Liver (tissue), 9 donors: ENCODE results near the gene RIMBP2. TPM values are rescaled to one million over a fixed set of nuclear protein-coding genes. Genes with fewer than 3 reads are reported as not detected.

Experiments used
- DNase-seq: peaks from one replicate; pipeline ENCODE4 v3.0.0-alpha.2; 2017; ENCODE audit warnings: low spot score
- H3K27ac ChIP-seq, 2 donors: one replicate each; pipeline ENCODE4 v1.7.0; 2013; ENCODE audit warnings: inconsistent platforms in 2 of 2, low read length in 2 of 2, control low read depth in 1 of 2, low read depth in 1 of 2, mild to moderate bottlenecking in 1 of 2
- H3K27me3 ChIP-seq, 4 donors: one replicate each; pipeline versions ENCODE4 v1.6.1 to v1.7.0; 2013; ENCODE audit warnings: low read length in 3 of 4, inconsistent platforms in 1 of 4, mild to moderate bottlenecking in 1 of 4, moderate library complexity in 1 of 4; ENCODE audit not compliant: control insufficient read depth in 4 of 4, insufficient read depth in 4 of 4
- H3K36me3 ChIP-seq, 4 donors: one replicate each; pipeline versions ENCODE4 v1.6.1 to v1.7.0; 2013; ENCODE audit warnings: low read length in 3 of 4, mild to moderate bottlenecking in 3 of 4, low read depth in 1 of 4, moderate library complexity in 1 of 4; ENCODE audit not compliant: control insufficient read depth in 4 of 4, insufficient read depth in 3 of 4
- H3K4me1 ChIP-seq, 4 donors: one replicate each; pipeline versions ENCODE4 v1.6.1 to v1.7.0; 2013; ENCODE audit warnings: low read length in 3 of 4, mild to moderate bottlenecking in 3 of 4, moderate library complexity in 1 of 4; ENCODE audit not compliant: control insufficient read depth in 4 of 4, insufficient read depth in 4 of 4
- H3K4me3 ChIP-seq, 3 donors: one replicate each; pipeline versions ENCODE4 v1.6.1 to v1.7.0; 2013; ENCODE audit warnings: low read length in 3 of 3, control low read depth in 1 of 3, low read depth in 1 of 3, mild to moderate bottlenecking in 1 of 3
- H3K9ac ChIP-seq, 2 donors: one replicate each; pipeline ENCODE4 v1.7.0; 2013; ENCODE audit warnings: low read length in 2 of 2, mild to moderate bottlenecking in 2 of 2, moderate library complexity in 2 of 2, control low read depth in 1 of 2, low read depth in 1 of 2
- H3K9me3 ChIP-seq, 4 donors: one replicate each; pipeline versions ENCODE4 v1.6.1 to v1.7.0; 2013; ENCODE audit warnings: low read length in 3 of 4; ENCODE audit not compliant: control insufficient read depth in 4 of 4
- EGR1 ChIP-seq, 2 donors: IDR thresholded peaks; 2 replicates each; pipeline ENCODE4 v1.6.1; 2016 to 2018; ENCODE audit warnings: antibody characterized with exemption in 2 of 2, low read depth in 2 of 2
- FOXA1 ChIP-seq: IDR thresholded peaks from 2 replicates; pipeline ENCODE4 v1.6.1; 2016; ENCODE audit warnings: antibody characterized with exemption
- FOXA2 ChIP-seq: IDR thresholded peaks from 2 replicates; pipeline ENCODE4 v1.6.1; 2016; ENCODE audit warnings: antibody characterized with exemption
- GABPA ChIP-seq, 2 donors: IDR thresholded peaks in 1 of 2; conservative IDR thresholded peaks in 1 of 2; 2 replicates each; pipeline ENCODE4 v1.6.1; 2016; ENCODE audit warnings: antibody characterized with exemption in 2 of 2, mild to moderate bottlenecking in 1 of 2, moderate library complexity in 1 of 2
- HNF4G ChIP-seq: IDR thresholded peaks from 2 replicates; pipeline ENCODE4 v1.6.1; 2016; ENCODE audit warnings: antibody characterized with exemption
- JUND ChIP-seq, 2 donors: IDR thresholded peaks; 2 replicates each; pipeline ENCODE4 v1.6.1; 2016; ENCODE audit warnings: antibody characterized with exemption in 2 of 2
- NR2F2 ChIP-seq: IDR thresholded peaks from 2 replicates; pipeline ENCODE4 v1.6.1; 2016; ENCODE audit warnings: antibody characterized with exemption
- RAD21 ChIP-seq, 2 donors: IDR thresholded peaks; 2 replicates each; pipeline ENCODE4 v1.6.1; 2016; ENCODE audit warnings: antibody characterized with exemption in 2 of 2, mild to moderate bottlenecking in 2 of 2
- SP1 ChIP-seq: IDR thresholded peaks from 2 replicates; pipeline ENCODE4 v1.6.1; 2018; ENCODE audit warnings: antibody characterized with exemption, mild to moderate bottlenecking
- TAF1 ChIP-seq: conservative IDR thresholded peaks from 2 replicates; pipeline ENCODE4 v1.6.1; 2016; ENCODE audit warnings: antibody characterized with exemption, mild to moderate bottlenecking
- YY1 ChIP-seq: IDR thresholded peaks from 2 replicates; pipeline ENCODE4 v1.6.1; 2016; ENCODE audit warnings: antibody characterized with exemption, mild to moderate bottlenecking
- WGBS: extraction: QIAGEN DNeasy Blood & Tissue Kit; methylation state at CpG from one replicate; pipeline ENCODE4 v1.1.7; 2013; 5-methylcytosine and 5-hydroxymethylcytosine counted together
- polyA plus RNA-seq, 2 donors: library from polyadenylated mRNA; stranded (reverse) in 1 of 2; unstranded in 1 of 2; fragments of 200-250 nt in 1 of 2; fragments of >200 nt in 1 of 2; fragmentation: Nextera tagmentation in 1 of 2; extraction: Ambion mirVana in 1 of 2; gene quantifications; one replicate each; pipeline versions ENCODE4 v1.2.1 to v1.2.3, GENCODE V29; 2013 to 2015
- total RNA-seq, 2 donors: library from RNA; depleted of rRNA; stranded (reverse); fragments of >200 nt; gene quantifications; one replicate each; pipeline ENCODE4 v1.2.3, GENCODE V29; 2014
- TF ChIP-seq, protein P1 (sequence below): IDR thresholded peaks from 2 replicates; pipeline ENCODE4 v1.6.1; 2016; ENCODE audit warnings: antibody characterized with exemption, mild to moderate bottlenecking
- TF ChIP-seq, protein P2 (sequence below): IDR thresholded peaks from 2 replicates; pipeline ENCODE4 v1.6.1; 2016; ENCODE audit warnings: antibody characterized with exemption
- TF ChIP-seq, protein P3 (sequence below): fragments of 150-350 bp; IDR thresholded peaks from 2 replicates; pipeline ENCODE4 v1.5.1; 2017; ENCODE audit warnings: improper control_type of control experiment, low read depth, low read length; ENCODE audit not compliant: missing input control
- TF ChIP-seq, protein P4 (sequence below): IDR thresholded peaks from 2 replicates; pipeline ENCODE4 v1.6.1; 2016; ENCODE audit warnings: antibody characterized with exemption
- TF ChIP-seq, protein P5 (sequence below): IDR thresholded peaks from 2 replicates; pipeline ENCODE4 v1.6.1; 2016; ENCODE audit warnings: antibody characterized with exemption
- donor health status: healthy.
- donor health status: healthy.
- donor health status: healthy.
- donor health status: healthy.
- donor health status: healthy.

Gene RIMBP2
- total and polyA plus RNA-seq, 4 donors, result 0.01 to 0.17 (median 0.09) TPM; not detected in 1

DNA sequence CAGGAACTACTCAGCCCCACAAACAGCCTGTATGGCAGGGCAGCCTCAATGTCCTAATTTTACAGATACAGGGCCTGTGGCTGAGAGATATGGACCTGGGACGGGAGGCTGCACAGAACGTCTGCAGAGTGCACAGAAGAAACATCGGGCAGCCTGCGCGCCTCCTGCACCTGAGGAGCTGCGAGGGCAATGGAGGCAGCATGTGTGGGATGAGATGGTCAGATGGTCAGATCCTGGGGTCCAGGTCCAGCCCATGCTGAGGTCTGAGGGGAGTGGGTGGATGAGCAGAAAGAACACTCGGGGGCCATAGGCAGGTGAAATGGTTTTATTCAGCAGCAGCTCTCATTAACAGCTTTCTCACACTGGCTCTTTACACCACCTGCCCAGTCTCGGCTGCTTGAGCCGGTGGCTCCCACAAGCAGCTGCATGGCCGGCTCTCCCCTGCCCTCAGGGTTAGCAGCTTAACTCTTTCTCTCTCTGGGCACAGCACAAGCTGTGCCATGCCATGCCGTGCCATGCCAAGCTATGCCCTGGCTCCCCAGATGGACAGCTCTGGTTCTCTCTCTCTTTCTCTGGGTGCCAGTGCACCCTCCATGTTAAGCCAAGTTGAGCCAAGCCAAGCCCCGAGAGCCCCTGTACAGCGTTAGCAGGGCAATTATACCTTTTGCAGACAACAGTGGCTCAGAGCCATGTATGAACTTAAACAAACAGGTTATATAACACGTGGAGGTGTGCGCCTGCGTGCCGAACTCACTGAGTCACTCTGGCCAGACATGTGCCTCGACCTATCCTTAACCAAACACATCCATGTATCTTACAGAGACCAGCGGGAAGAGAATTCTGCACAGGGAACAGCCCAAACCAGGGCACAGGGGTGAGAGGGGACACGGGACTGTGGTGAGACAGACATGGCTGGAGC, 47.6 kb downstream of the RIMBP2 start:
- TF ChIP-seq, protein P1, sequence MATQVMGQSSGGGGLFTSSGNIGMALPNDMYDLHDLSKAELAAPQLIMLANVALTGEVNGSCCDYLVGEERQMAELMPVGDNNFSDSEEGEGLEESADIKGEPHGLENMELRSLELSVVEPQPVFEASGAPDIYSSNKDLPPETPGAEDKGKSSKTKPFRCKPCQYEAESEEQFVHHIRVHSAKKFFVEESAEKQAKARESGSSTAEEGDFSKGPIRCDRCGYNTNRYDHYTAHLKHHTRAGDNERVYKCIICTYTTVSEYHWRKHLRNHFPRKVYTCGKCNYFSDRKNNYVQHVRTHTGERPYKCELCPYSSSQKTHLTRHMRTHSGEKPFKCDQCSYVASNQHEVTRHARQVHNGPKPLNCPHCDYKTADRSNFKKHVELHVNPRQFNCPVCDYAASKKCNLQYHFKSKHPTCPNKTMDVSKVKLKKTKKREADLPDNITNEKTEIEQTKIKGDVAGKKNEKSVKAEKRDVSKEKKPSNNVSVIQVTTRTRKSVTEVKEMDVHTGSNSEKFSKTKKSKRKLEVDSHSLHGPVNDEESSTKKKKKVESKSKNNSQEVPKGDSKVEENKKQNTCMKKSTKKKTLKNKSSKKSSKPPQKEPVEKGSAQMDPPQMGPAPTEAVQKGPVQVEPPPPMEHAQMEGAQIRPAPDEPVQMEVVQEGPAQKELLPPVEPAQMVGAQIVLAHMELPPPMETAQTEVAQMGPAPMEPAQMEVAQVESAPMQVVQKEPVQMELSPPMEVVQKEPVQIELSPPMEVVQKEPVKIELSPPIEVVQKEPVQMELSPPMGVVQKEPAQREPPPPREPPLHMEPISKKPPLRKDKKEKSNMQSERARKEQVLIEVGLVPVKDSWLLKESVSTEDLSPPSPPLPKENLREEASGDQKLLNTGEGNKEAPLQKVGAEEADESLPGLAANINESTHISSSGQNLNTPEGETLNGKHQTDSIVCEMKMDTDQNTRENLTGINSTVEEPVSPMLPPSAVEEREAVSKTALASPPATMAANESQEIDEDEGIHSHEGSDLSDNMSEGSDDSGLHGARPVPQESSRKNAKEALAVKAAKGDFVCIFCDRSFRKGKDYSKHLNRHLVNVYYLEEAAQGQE, result no peak
- no peak for TF ChIP-seq NR2F2
- TF ChIP-seq RAD21 (IDR thresholded peaks at IDR 0.05), result no peak
- no peak for TF ChIP-seq FOXA1
- TF ChIP-seq SP1, result no peak
- no peak for TF ChIP-seq TAF1
- TF ChIP-seq, protein P2, sequence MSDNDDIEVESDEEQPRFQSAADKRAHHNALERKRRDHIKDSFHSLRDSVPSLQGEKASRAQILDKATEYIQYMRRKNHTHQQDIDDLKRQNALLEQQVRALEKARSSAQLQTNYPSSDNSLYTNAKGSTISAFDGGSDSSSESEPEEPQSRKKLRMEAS, result no peak
- TF ChIP-seq EGR1 (IDR thresholded peaks at IDR 0.05; ENCODE audit: low read depth in 2 of 2), result no peak
- no peak for TF ChIP-seq JUND (IDR thresholded peaks at IDR 0.05)
- no peak for TF ChIP-seq FOXA2
- TF ChIP-seq HNF4G, result no peak
- TF ChIP-seq, protein P3, sequence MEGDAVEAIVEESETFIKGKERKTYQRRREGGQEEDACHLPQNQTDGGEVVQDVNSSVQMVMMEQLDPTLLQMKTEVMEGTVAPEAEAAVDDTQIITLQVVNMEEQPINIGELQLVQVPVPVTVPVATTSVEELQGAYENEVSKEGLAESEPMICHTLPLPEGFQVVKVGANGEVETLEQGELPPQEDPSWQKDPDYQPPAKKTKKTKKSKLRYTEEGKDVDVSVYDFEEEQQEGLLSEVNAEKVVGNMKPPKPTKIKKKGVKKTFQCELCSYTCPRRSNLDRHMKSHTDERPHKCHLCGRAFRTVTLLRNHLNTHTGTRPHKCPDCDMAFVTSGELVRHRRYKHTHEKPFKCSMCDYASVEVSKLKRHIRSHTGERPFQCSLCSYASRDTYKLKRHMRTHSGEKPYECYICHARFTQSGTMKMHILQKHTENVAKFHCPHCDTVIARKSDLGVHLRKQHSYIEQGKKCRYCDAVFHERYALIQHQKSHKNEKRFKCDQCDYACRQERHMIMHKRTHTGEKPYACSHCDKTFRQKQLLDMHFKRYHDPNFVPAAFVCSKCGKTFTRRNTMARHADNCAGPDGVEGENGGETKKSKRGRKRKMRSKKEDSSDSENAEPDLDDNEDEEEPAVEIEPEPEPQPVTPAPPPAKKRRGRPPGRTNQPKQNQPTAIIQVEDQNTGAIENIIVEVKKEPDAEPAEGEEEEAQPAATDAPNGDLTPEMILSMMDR, result no peak
- TF ChIP-seq GABPA (IDR thresholded peaks at IDR 0.05 in 1 of 2, conservative IDR thresholded peaks at IDR 0.05 in 1 of 2), result no peak
- TF ChIP-seq, protein P4, sequence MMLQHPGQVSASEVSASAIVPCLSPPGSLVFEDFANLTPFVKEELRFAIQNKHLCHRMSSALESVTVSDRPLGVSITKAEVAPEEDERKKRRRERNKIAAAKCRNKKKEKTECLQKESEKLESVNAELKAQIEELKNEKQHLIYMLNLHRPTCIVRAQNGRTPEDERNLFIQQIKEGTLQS, result no peak
- TF ChIP-seq, protein P5, sequence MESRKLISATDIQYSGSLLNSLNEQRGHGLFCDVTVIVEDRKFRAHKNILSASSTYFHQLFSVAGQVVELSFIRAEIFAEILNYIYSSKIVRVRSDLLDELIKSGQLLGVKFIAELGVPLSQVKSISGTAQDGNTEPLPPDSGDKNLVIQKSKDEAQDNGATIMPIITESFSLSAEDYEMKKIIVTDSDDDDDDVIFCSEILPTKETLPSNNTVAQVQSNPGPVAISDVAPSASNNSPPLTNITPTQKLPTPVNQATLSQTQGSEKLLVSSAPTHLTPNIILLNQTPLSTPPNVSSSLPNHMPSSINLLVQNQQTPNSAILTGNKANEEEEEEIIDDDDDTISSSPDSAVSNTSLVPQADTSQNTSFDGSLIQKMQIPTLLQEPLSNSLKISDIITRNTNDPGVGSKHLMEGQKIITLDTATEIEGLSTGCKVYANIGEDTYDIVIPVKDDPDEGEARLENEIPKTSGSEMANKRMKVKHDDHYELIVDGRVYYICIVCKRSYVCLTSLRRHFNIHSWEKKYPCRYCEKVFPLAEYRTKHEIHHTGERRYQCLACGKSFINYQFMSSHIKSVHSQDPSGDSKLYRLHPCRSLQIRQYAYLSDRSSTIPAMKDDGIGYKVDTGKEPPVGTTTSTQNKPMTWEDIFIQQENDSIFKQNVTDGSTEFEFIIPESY, result no peak
- TF ChIP-seq YY1, result no peak
- no peak for DNase-seq
- Histone ChIP-seq H3K27ac (no peak overlapping the region), H3K4me3 (no peak overlapping the region), H3K27me3 (no peaks in the 10 kb centered on the region), H3K36me3 (no peaks in the 10 kb centered on the region), H3K9me3 (peaks cover 0 to 9% (median 3%) of the 10 kb centered on the region in 4 donors), H3K9ac (no peak overlapping the region), H3K4me1 (no peaks in the 10 kb centered on the region)
- 87% methylated on average over 20 of the region's 20 CpGs for WGBS
